Activated CD4-positive, alpha-beta T cell treated with anti-CD3 and anti-CD28 coated beads for 1 hour (primary cell): ENCODE data around the gene HOXA1.
"Not testable (repeated sequence)": the region's sequence is repeated elsewhere in the genome, so short reads cannot be mapped to it uniquely, and the experiment has no call there.

Experiments
- DNase-seq: peaks from one replicate; pipeline ENCODE4 v3.0.0-alpha.2; 2020

HOXA1 gene

GRCh38 chr7:27091105-27091504, 4.7 kb downstream of the HOXA1 start:
- no peak for DNase-seq

- DNase-seq, result no peak
Observed at GRCh38 chr7:27088002-27088922, 7.5 kb downstream of the HOXA1 start.

- no peak for DNase-seq
Observed at GRCh38 chr7:27083646-27084045, 12.2 kb downstream of the HOXA1 start.

- DNase-seq, result no peak
Observed at GRCh38 chr7:27082171-27082570, 13.6 kb downstream of the HOXA1 start.

GRCh38 chr7:27080844-27081436, 14.9 kb downstream of the HOXA1 start:
- no peak for DNase-seq

GRCh38 chr7:27079234-27079975, 16.4 kb downstream of the HOXA1 start:
- DNase-seq, result no peak

GRCh38 chr7:27078616-27079233, 17.1 kb downstream of the HOXA1 start:
- DNase-seq, result no peak

GRCh38 chr7:27073076-27073475, 22.7 kb downstream of the HOXA1 start:
- no peak for DNase-seq

GRCh38 chr7:27071622-27072390, 24.0 kb downstream of the HOXA1 start:
- DNase-seq, result no peak

- DNase-seq, result no peak
Observed at GRCh38 chr7:27068259-27068658, 27.5 kb downstream of the HOXA1 start.

GRCh38 chr7:27066148-27066547, 29.7 kb downstream of the HOXA1 start:
- DNase-seq, result no peak

GRCh38 chr7:27065709-27066108, 30.1 kb downstream of the HOXA1 start:
- no peak for DNase-seq

- no peak for DNase-seq
Observed at GRCh38 chr7:27064661-27065060, 31.1 kb downstream of the HOXA1 start.

- no peak for DNase-seq
Observed at GRCh38 chr7:27064159-27064558, 31.6 kb downstream of the HOXA1 start.

GRCh38 chr7:27062946-27063345, 32.9 kb downstream of the HOXA1 start:
- DNase-seq, result no peak

GRCh38 chr7:27053153-27053552, 42.6 kb downstream of the HOXA1 start:
- DNase-seq, result no peak

GRCh38 chr7:27051451-27051850, 44.3 kb downstream of the HOXA1 start:
- DNase-seq, result no peak

GRCh38 chr7:27048438-27048837, 47.4 kb downstream of the HOXA1 start:
- DNase-seq, result no peak

GRCh38 chr7:27046854-27047549, 48.8 kb downstream of the HOXA1 start:
- no peak for DNase-seq

- not testable (repeated sequence) for DNase-seq
Observed at GRCh38 chr7:27045972-27046371, 49.8 kb downstream of the HOXA1 start.

- not testable (repeated sequence) for DNase-seq
Observed at GRCh38 chr7:27045066-27045465, 50.7 kb downstream of the HOXA1 start.
